ENCODE results near the gene OR5H15.

- TF ChIP-seq CTCF (IDR thresholded peaks at IDR 0.05 in 2 of 3, conservative IDR thresholded peaks at IDR 0.05 in 1 of 3; ENCODE audit: borderline replicate concordance in 1 of 3, insufficient read depth in 1 of 3, low read depth in 2 of 3, low read length in 2 of 3) (no peak), POLR2AphosphoS5 (IDR thresholded peaks at IDR 0.05; ENCODE audit: low read depth, low read length) (no peak), EGR1 (IDR thresholded peaks at IDR 0.05; ENCODE audit: low read depth) (no peak), SIN3A (IDR thresholded peaks at IDR 0.05; ENCODE audit: low read depth) (no peak), JUND (IDR thresholded peaks at IDR 0.05) (no peak), ATF3 (IDR thresholded peaks at IDR 0.05) (no peak), POLR2A (IDR thresholded peaks at IDR 0.05; ENCODE audit: borderline replicate concordance, extremely low read depth, insufficient read depth, insufficient read length) (no peak)
Observed at GRCh38 chr3:98148751-98149150, 17.7 kb upstream of the OR5H15 start.

Measured in HCT116 (cell line).